NOMO-1 treated with DMSO at 0.1 percent for 48 hours (cell line): ENCODE measurements around the gene HEPHL1.
"Not testable (repeated sequence)": the region's sequence is repeated elsewhere in the genome, so short reads cannot be mapped to it uniquely, and the experiment has no call there.

Source experiments
- DNase-seq: peaks from one replicate; lab custom pipeline; 2025; ENCODE audit not compliant: unreplicated experiment; lab: John Stamatoyannopoulos, UW

HEPHL1 gene

DNA sequence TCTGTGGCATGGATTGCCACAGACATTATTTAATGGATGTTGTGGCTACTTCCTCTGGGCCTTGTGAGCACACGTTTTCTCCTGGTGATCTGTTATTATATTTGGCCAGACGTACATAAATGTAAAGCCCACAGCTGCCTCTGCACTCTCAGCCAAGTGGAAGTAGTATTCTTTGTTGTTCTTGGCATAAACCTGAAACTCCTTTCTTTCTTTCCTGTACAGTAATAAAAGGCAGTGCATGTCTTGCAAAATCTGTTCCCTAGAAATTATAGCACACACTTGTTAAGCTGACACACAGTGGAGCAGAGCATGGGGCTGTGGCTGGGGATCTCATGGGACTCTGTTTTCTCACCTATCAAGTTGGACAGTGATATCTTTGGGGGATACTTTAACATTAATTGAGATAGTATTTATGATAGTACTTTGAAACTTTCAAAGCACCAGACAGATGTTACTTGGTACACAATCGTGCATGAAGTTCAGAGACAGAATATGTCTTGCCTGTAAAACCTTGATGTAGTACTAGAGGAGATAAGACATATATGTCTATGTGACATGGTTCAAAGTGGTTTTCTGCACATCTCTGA is 128.4 kb downstream of the HEPHL1 start:
- no peak for DNase-seq

DNA sequence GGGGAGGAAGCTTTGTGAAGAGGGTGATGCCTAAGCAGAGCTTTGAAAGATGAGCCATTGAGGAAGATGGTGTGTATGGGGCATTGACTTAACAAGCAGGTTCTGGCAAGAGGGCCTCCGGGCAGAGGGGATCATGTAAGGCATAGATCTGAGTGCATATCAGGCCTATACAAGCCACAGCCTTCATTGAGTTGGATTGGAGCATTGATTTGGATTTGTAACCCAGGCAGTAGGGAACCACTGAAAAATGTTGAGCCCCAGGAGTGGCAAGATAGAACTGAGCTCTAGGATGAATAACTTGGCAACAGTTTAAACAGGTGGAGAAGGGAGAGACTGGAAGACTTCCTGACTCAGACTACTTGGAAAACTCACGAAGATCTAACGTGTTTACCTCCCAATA is 128.9 kb downstream of the HEPHL1 start:
- no peak for DNase-seq

DNA sequence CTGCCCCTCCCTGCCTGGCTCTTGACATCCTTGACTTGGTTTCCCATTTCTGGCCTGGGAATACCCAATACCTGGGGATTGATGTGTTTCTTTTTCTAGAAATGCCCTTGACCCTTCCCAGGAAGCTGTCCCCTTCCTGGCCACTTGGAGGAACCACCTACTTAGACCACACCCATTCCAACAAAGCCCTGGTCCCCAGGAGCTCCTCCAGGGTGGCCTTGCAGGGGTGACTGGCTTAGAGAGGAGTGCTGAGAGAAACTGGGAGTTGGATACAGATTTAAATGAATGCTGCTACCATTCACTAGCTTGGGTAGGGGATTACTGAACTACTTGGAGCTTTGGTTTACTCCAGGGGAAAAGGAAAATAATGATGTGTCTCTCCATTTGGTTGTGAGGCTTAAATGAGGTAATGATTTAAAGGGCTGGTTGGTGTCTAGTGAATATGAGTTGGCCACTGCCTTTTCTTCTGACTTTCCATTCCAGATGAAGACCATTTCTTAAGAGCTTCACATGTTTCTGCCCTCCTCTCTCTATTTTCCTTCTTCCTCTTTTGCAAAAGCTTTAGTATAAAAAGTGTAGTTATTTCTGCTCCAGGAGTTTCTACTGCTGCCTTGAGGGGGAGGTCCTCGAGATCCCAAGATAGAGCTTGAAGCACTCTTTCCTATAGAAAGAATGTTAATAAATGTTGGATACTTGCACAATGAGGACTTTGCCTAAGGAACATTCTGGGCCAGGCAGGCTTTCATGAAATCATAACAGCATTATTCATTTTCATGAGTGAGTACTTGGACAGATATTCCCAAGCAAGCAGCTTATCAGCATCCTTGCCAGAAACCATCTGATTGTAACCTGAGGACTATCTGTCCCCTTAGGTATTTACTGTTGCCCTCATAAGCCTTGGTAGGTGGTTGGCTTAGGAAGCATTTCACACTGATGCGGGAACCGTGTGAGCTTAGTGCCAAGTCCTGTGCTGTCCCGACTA is 129.8 kb downstream of the HEPHL1 start:
- peak; percentile 60 for DNase-seq

DNA sequence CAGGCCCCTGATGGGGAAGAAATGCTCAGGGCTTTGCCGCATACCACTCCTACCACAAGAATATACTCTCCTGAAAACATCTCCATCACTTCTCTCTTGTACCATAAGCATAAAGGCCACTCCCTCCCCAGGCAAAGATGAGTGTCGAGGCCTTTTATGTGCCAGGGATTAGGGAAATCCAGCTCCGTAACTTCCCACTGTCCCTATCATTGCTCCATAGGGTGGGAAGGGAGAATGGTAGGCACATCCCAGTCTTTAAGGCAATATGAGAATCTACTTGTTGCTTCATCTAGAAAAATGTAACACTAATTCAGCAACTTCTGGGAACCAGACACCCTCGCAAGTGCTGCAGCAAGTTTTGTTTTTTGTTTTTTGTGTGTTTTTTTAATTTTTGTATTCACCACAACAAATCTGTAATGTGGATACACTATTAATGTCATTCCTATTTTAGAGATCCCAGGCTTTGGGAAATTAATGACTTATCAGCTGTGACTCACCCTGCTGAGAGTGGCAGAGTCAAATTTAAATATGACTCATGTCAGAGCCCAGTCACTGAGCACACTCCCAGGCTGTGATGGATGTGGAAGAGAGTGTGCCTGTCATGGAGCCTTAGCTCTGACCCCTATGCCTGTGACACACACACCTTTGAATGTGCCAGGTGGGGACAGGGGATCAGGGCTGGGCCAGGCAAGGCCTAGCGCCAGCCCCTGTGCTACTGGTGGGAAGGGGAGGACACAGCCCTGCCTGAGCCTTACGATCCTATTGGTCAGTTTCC is 130.9 kb downstream of the HEPHL1 start:
- peak; percentile 15 for DNase-seq

DNA sequence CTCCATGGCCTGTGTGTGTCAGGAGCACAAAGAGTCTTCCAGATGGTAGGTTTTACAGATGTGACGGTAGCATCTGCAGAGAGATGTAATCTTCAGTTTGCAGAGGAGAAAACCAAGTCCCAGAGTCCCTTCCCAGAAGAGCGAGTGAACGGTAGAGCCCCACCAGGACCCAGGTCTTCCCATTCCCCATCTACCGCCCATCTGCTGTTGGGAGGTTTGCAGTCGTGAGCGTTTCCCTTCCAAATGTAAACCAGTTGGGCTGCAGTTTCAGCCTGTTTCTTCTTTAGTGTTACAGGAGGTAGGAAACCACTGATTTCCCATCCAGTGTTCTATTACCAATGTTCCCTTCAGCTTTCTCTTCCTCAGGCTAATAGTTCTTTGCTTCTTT is 131.5 kb downstream of the HEPHL1 start:
- no peak for DNase-seq

DNA sequence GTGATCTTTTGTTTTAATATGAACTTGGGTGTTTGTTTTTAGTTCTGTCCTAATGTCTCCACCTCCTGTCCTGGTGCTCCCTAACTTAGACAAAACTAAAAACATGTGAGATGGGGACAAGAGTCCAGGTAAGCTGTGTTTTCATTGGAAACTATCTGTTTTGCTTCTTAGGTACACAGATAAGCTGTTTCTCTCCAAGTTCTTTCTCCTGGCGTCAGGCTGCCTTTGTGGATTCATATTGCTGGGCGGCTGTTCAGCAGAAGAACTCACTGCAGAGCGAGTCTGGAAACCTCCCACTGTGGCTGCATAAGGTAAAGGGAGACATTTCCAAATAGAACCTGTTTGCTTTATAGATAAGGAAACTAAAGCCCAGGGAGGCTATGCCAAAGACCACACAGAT is 132.2 kb downstream of the HEPHL1 start:
- no peak for DNase-seq

DNA sequence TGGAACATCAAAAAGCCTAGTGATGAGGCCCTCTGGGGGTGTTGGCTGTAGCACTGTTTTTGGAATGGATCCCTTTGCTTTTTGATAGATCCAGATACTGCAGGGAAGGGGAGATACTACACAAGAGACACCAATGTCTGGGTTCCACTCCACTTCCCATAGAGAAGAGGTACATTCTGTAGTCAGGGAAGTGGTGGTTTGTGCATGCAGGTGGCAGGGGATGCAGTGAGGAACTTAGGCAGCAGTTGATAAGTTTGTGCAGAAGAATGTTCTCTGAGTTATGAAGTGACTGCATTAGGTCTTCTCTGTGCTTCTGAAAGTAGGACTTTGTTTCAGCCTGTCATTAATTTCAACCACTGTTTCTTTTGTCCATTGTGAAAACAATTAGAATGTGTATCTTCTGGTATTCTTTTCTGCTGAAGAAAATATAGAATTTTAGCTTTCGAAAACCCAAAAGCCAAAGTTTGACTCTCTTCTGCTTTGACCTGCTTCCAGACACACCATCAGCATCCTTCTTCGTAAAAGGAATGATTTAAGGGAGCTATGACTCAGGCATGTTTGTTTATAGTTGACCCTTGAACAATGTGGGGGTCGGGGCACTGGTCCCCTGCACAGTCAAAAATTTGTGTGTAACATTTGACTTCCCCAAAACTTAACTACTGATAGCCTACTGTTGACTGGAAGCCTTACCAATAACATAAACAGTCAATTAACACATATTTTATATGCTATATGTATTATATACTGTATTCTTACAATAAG is 133.1 kb downstream of the HEPHL1 start:
- no peak for DNase-seq

DNA sequence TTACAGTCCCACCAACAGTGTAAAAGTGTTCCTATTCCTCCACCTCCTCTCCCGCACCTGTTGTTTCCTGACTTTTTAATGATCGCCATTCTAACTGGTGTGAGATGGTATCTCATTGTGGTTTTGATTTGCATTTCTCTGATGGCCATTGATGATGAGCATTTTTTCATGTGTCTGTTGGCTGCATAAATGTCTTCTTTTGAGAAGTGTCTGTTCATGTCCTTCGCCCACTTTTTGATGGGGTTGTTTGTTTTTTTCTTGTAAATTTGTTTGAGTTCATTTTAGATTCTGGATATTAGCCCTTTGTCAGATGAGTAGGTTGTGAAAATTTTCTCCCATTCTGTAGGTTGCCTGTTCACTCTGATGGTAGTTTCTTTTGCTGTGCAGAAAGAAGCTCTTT is 136.2 kb downstream of the HEPHL1 start:
- DNase-seq, result not testable (repeated sequence)
